HG03039 (cell line): Measurements from ENCODE around the gene KCTD11.

ENCODE experiments used
- ATAC-seq: cut with Tn5 transposase; IDR thresholded peaks from one replicate; pipeline ENCODE4 v1.9.1; 2021; ENCODE audit warnings: mild to moderate bottlenecking, moderate library complexity; ENCODE audit not compliant: unreplicated experiment

KCTD11 gene

DNA sequence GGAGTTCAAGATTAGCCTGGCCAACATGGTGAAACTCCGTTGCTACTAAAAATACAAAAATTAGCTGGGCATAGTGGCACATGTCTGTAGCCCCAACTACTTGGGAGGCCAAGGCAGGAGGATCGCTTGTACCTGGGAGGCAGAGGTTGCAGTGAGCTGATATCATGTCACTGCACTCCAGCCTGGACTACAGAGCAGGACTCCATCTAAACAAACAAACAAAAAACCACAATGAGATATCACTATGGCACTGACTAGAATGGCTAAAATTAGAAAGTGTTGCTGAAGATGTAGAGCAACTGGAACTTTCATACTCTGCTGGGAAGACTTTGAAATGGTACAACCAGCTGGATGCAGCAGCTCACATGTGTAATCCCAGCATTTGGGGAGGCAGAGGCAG is 22.4 kb downstream of the KCTD11 start:
- no peak for ATAC-seq

DNA sequence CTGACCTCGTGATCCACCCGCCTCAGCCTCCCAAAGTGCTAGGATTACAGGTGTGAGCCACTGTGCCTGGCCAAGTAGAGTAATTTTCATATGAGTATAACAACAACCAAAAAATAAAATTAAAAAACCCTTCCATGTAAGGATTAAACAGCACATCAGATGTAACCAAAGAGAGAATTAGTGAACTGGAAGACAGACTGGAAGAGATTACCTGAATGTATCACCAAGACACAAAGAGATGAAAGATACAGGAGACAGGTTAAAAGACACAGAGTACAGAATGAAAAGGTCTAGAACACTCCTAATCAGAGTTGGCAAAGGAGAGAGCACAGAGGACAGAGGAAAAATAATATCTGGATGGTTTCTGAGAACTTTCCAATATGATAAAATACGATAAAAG is 27.2 kb downstream of the KCTD11 start:
- ATAC-seq = no peak

DNA sequence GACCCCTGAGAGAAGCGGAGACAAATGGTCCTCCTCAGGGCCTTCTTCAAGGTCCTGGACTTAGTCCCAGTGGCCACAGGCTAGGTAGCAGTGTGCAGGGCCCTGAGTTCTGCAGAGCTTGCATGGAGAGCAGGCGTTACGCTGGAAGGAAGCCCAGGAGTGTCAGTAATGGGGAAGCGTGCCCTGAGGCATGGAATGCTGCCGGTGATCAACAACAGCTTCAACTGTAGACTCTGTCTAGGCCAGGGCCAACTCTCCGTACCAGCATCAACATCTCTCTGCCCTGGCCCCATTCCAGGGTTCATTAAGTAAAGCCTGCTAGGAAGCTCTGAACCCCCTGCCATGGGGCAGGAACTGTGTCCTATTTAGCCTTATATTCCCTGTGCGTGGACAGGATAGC is 28.4 kb downstream of the KCTD11 start:
- ATAC-seq = no peak

DNA sequence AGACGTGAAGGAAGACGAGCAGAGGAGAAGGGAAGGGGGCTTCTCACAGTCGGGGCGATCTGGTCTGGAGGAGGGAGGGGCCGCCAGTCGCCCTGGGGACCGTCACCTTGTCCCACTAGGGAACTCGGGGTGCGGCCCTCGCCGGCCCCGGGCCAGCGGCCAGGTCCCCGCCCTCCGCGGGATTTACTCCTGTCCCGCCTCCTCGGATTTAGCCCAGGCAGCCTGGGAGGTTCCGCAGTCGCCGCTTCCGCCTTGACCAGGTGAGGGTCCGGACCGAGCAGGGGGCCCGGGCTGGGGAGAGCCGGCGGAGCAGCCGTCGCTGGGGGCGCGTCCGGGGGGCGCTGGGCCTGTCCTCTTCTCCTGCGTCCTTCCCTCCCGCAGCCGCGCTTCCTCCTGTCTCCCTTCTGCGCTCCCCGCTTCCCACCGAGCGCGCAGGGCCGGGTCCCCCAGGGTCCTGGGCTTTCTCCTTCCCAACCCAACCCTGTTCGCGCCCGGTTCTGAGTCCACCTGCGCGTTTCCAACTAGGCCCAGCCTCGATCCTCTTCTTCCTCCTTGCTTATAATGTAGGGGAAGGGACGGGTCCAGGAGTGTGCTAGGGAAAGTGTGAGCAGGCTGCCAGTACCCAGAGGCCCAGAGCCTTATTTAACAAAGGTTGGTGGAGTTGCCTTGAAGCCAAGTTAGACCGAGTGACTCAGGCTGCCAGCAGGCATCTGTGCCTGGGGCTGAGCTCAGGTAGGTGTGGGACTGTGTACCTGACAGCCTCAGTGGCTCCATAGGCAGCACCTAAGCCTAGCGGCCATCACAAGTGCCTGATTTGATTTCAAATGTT is 29.1 kb downstream of the KCTD11 start, which contains the start of gene TNK1:
Gene TNK1, plus strand, starts transcription at position 235 of the 829 bp plus-strand sequence. CDS start 1,838 bp downstream, outside the sequence.
- ATAC-seq = no peak

DNA sequence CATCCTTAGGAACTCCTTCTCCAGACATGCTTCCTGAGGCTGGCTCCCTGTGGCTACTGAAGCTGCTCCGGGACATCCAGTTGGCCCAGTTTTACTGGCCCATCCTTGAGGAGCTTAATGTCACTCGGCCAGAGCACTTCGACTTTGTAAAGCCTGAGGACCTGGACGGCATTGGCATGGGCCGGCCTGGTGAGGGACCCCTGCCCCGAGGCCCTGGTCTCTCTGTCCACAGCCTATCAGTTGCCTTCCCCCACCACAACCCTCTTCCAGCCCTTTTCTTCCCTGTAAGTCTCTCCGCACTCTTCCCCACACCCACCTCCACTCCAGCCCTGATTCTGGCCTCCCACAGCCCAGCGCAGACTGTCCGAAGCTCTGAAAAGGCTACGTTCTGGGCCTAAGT is 30.9 kb downstream of the KCTD11 start:
- no peak for ATAC-seq

DNA sequence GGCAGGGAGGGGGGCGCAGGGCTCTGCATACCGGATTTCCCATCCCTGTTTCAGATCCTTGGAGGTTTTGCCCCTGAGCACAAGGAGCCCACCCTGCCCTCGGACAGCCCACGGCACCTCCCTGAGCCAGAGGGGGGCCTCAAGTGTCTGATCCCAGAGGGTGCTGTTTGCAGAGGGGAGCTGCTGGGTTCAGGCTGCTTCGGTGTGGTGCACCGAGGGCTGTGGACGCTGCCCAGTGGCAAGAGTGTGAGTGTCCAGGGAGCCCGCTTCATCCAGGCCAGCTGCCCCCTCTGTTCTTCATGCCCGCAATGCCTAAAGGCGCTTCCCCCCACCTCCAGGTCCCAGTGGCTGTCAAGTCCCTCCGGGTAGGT is 31.4 kb downstream of the KCTD11 start:
- ATAC-seq = no peak

DNA sequence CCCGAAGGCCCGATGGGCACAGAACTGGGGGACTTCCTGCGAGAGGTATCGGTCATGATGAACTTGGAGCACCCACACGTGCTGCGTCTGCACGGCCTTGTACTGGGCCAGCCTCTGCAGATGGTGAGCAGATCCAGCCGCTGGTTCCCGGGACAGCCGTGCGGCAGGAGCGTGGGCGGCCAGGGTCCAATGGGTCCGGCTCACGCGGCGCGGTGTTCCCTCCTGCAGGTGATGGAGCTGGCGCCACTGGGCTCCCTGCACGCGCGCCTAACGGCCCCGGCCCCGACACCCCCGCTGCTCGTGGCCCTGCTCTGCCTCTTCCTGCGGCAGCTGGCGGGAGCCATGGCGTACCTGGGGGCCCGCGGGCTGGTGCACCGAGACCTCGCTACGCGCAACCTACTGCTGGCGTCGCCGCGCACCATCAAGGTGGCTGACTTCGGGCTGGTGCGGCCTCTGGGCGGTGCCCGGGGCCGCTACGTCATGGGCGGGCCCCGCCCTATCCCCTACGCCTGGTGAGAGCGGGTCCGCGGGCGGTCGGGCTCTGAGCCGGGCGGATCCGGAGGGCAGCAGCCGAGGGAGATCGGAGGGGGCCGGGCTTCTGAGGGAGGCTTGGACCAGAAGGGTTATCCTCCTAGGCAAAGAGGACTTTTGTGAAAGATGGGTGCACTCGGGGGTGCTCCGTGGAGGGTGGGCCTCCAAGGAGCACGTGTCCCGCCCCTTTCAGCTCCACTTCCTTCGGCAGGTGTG is 32.0 kb downstream of the KCTD11 start:
- peak; percentile 57 for ATAC-seq

DNA sequence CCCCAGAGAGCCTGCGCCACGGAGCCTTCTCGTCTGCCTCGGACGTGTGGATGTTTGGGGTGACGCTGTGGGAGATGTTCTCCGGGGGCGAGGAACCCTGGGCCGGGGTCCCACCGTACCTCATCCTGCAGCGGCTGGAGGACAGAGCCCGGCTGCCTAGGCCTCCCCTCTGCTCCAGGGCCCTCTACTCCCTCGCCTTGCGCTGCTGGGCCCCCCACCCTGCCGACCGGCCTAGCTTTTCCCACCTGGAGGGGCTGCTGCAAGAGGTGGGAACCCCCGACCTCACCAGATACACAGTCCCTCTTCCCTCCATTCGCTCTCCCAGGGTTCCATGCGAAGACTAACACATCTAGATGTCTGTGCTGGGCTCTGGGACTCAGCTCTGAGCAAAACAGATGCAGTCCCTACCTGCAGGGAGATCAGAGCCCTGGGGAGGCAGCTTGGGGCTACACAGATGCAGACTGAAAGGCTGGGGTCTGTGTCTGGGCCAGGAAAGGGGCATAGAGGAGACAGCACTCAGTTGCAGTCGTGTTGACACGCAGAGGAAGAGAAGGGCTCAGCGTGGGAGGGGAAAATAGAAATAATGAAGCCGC is 32.6 kb downstream of the KCTD11 start:
- no peak for ATAC-seq

DNA sequence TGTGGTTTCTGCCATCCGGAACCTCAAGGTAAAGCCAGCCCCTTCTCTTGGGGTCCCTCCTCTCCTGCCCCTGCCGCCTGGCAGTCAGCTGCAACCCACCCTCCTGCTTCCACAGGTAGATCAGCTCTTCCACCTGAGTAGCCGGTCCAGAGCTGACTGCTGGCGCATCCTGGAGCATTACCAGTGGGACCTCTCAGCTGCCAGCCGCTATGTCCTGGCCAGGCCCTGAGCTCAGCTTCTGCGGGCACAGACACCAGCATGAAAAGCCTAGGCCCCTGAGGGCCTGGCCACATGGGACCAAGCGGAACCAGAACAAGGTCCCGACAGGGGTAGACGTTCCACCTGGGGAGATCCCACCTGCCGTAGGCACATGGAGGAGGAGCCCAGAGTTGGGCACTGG is 36.9 kb downstream of the KCTD11 start:
- ATAC-seq = no peak

DNA sequence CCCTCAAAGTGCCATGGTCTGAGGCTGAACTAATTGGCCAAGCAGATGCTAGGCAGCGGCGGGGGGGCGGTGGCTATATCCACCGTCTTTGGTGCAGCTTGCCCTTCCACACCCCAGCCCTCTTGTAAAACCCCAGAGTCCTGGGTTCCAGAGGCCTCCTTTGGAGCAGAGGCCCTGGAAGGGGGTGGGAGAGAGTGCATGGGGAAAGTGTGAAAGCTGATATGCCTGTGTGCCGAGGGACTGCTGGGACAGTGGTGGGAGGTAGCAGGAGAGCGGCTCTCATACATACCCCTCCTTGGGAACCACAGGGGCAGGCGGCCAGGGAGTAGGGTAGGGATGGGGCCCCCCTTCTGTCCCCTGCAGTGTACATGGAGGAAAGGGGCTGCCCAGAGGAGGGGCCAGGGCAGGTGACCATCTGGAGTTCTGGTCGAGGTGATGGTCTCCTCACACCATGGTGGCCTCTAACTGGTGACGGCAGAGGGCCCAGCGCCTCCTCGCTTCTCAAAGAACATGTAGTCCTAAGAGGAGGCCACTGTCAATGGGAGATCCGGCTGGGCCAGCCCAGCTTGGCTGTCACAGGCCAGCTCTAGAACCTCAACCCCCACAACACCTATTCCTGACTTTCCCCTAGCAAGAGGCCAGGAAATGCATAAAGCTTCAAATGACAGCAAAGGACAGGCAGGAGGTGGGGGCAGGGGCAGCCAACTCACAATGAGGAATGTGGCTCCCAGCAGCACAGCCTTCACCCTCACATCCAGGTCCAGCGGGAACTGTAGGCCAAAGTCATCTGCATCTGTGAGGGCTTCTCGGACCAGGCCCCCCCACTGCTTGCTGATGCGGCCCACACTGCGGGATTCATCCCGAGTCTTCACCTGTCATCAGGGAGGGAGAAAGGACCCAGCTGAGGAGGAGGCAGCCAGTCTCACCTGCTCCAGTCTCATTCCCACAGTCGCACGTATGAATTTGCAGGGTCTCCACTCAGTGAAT is 38.3 kb downstream of the KCTD11 start:
- ATAC-seq = no peak

DNA sequence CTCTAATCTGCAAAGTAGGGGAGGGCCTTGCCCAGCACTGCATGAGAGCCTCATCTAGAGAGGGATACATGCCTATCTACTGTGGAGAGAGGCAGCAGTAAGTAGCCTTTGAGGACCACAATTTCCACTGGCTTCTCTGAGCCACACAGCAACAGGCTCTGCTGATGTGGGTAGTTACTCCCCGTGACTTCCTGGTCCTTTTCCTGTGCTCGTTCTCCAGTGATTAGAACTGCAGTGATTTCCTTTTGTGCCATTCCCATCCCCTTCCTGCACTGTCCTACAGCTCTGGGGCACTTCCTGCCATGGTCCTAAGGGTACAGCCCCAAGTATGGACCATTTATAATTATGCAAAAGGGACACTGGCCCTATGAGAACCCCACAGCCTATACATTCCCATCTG is 39.3 kb downstream of the KCTD11 start:
- no peak for ATAC-seq

DNA sequence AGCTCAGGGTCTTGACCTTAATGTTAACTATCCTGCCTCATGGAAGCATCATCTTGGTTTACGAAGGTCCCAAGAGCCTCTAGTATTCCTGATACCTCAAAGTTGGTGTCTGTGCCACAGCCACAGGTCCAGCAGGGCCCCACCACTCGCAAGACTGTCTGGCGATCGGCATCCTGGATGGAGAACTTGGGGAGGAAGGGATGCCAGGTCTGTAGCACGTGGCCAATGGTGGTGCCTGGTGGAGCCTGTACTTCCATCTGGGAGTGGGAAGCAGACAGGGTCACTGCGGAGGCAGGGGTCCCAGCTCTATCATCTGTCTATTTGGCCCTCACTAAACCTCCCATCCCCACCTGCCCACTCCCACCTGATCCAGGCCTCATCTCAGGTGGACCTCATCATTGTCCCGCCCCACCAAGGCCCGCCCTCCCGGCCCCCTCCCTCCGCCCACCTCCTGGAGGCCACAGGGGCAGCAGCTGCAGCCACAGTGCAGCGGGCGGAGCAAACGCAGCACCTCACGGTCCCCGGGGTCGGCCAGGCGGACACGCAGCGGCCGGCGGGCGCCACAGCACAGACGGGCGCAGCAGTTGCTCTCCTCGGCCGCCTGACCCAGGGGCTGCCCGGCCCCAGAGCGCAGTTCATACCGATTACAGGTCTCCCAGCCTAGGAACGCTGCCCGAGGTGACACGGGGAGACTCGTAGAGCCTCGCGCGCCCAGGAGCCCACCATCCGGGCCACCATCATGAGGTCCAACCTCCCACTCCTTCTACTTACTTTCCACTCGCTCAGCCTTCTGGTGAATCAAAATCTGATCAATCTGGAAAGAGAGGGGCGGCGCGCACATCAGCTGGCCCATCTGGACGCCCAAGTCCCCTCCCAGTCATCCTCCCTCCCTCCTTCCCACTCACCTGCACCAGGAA is 41.0 kb downstream of the KCTD11 start:
- no peak for ATAC-seq

DNA sequence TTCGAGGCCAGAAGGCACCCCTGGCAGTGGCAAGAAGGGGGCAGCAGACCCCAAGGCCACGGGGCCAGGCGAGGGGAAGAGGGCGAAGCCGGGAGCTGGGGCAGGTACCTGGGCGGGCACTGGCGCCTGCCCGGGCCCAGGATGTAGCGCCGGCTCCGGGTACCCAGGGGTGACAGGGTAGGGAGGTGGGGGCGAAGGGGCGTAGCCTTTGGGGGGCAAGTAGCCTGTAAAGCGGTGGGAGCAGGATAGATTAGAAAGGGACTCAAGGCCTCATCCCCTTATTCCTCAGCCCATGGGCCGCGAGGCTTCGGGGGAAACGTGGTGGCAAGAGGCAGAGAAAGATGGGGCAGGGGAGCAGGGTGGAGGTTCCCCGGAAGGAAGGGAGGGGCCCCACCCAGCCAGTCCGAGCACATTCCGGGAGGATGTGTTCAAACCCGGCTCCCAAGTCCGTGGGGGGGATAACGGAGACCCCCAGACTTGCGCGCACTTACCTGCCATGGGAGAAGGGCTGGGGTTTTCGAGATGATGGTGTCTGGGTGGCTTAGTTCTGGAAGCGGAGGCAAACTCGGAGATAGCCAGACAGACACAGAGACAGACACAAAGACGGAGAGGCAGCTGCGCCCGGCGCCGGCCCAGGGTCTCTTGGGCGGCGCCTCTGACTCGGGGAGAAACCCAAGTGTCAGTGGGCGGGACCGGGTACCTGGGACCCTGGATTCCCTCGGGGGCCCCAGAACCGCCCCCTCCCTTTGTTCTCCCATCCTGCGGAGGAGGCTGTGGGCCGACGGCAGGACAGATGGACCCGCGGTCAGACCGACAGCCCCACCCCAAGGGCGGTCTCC is 41.9 kb downstream of the KCTD11 start:
- ATAC-seq = peak; percentile 29

DNA sequence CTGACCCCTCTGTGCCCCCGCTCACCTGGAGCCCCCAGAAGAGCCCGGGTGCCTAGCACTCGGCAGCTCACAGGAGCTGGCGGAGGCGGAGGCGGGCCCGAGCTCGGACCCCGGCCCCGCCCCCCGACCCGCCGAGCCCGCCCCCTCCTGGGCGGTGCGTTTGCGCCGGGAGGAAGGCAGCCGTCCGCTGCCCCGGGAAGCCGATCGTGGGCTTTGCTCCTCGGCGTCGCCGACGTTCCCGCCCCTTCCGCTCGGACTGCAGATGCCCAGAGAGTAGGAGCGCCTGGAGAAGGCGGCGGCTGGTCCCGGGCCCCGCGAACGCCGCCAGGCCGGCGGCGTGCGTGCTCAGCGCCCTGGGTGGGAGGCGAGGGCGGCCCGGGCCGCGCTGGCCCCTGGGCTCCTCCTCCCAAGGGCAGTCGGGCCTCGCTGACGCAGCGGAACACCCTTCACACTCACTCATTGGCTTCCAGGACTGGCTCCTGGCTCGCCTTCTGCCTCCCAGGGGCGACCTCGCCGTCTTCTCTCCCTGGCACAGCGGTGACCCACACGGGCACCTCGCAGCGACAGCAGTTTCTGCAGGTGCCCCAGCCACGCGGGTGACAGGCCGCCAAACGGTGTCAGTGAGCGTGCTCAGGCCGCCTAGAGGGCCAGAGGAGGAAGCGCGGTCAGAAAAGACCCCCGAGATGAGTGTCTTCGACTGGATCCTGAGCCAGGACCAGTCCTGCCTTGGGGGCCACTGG is 42.7 kb downstream of the KCTD11 start, which contains the start of gene PLSCR3:
Gene PLSCR3, minus strand, starts transcription at position 74 of the 740 bp plus-strand sequence. CDS start 415 bp downstream, outside the sequence.
- peak; percentile 64 for ATAC-seq

DNA sequence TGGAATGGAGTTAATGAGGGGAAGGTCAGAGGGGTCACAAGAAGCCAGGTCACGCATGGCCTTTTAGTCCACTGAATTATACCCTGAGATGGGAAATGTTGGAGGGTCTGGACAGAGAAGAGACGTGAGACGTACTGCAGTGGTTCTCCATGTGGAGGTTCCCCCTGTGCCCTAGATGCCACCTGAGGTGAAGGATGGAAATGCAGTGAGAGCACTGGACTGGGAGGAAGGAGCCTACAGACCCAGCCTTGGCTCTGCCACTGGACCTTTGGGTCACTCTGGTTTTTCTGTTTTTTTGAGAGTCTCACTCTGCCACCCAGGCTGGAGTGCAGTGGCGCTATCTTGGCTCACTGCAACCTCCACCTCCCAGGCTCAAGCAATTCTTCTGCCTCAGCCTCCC is 44.2 kb downstream of the KCTD11 start:
- no peak for ATAC-seq

DNA sequence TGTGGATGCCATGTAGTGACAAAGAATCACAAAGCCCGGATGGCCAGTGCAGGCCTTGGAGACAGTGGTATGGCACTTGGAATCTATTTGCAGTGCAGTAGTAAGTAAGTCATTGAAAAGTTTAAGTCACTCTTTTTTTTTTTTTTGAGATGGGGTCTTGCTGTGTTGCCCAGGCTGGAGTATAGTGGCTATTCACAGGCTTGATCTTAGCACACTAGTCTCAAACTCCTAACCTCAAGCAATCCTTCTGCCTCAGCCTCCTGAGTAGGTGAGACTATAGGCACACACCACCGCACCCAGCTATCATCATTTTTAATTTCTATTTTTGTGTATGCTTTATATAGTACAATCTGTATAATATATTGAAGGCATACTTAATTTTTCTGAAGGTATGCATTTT is 46.6 kb downstream of the KCTD11 start:
- ATAC-seq = no peak

DNA sequence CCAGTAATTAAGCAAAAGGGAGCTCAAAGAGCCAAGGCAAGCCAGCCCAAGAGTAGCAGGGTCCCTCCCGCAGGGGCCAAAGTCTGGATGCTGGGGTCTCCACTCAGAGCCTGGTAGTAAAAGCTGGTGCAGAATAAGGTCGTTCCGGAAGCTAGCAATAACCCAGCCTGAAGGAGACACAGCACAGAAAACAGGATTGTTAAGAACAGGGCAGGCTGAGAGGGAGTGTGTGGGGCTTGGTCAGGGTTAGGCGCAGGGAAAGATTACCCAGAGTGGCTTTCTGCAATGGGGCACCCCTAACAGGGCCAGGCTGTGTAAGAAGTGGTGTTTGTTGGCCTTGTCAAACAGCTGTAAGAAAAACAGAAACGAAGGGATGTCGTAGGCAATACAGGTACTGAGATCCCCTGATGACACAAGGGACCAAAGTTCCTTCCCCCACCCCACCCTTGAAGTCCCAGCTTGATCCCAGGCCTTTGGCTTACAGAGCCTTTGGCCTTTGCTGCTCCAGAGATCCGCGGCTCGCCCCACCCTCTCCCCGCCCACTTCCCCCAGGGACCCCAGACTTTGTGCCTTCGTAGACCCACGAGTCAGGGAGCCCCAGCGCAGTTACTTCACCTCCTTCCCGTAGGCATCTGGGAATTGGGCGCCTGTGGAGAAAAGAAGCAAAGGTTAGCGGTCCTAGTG is 51.2 kb downstream of the KCTD11 start:
- no peak for ATAC-seq

DNA sequence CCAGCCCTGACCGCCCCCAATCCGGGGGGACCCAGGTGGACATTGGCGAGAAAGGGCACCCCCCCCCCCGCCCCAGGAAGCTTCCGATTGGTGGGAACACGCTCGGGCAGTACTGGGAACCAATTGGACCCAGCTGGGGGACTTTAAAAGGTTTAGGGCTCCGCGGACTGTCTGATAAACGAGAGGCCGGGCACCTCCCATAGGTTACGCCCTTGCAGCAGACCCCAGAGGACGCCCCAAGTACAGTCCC is 51.7 kb downstream of the KCTD11 start:
- ATAC-seq = no peak
